Measurements from ENCODE around the gene EIF3D. TPM values are rescaled to one million over a fixed set of nuclear protein-coding genes. Genes with fewer than 3 reads are reported as not detected.
A peak's percentile ranks its signal among the peaks of the same experiment; 100 is the strongest.

The EIF3D gene
- total RNA-seq, 1 donor = 393 TPM

DNA sequence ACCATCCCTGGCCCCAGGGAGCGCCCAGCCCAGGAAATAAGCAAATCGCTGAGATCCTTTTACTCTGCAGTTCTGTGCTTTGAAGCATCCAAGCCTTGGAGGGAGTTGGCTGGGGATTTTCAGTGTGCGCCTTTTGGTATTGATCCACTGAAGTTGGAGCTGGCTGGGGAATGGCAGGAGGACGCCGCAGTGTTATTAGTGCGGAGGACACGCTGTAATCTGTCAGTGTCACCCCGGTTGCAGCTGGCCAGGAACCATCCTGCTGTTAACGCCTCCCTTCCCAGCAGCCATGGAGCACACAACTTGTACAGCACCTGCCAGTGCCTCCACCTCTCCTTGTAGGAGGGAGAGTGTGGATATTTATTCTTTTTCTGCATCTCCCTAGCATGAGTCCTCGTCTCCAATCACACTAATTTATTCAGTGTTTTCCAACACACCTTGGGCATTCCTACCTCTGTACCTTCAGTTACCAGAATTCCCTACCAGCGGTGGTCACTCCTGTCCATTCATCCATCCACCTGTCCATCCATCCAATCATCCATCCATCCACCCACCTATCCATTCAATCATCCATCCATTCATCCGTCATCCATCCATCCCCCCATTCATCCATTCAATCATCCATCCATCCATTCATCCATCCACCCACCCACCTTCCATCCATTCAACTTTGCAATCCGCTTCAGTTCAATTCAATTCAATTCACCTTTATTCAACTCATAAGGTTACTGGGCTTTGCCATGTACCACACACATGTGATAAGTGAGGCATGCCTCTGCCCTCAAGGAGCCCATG, 21.9 kb upstream of the EIF3D start:
- no peaks in the 10 kb centered on the region for H3K9me3 ChIP-seq (ENCODE audit: low read depth, low read length)
- no peak overlapping the region for H2AFZ ChIP-seq (ENCODE audit: low read length)
- H3K27me3 ChIP-seq (ENCODE audit: insufficient read depth, low read length) = peaks cover 30% of the 10 kb centered on the region
- no peaks in the 10 kb centered on the region for H3K79me2 ChIP-seq (ENCODE audit: insufficient read depth, low read length)
- no peaks in the 10 kb centered on the region for H4K20me1 ChIP-seq (ENCODE audit: insufficient read depth, low read length)
- TF ChIP-seq, protein P1, sequence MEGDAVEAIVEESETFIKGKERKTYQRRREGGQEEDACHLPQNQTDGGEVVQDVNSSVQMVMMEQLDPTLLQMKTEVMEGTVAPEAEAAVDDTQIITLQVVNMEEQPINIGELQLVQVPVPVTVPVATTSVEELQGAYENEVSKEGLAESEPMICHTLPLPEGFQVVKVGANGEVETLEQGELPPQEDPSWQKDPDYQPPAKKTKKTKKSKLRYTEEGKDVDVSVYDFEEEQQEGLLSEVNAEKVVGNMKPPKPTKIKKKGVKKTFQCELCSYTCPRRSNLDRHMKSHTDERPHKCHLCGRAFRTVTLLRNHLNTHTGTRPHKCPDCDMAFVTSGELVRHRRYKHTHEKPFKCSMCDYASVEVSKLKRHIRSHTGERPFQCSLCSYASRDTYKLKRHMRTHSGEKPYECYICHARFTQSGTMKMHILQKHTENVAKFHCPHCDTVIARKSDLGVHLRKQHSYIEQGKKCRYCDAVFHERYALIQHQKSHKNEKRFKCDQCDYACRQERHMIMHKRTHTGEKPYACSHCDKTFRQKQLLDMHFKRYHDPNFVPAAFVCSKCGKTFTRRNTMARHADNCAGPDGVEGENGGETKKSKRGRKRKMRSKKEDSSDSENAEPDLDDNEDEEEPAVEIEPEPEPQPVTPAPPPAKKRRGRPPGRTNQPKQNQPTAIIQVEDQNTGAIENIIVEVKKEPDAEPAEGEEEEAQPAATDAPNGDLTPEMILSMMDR (IDR thresholded peaks at IDR 0.05; ENCODE audit: extremely low read depth, low read depth, low read length) = no peak
- H3K4me2 ChIP-seq (ENCODE audit: insufficient read depth, low read length) = no peak overlapping the region
- peaks cover 10% of the 10 kb centered on the region for H3K4me1 ChIP-seq (ENCODE audit: insufficient read depth, low read length)
- H3K4me3 ChIP-seq (ENCODE audit: insufficient read depth, low read length) = no peak overlapping the region
- H3K27ac ChIP-seq (ENCODE audit: low read depth, low read length) = no peak overlapping the region
- no peaks in the 10 kb centered on the region for H3K36me3 ChIP-seq (ENCODE audit: insufficient read depth, low read length)
- no peak for DNase-seq (ENCODE audit: insufficient read length, low spot score, missing footprints)

DNA sequence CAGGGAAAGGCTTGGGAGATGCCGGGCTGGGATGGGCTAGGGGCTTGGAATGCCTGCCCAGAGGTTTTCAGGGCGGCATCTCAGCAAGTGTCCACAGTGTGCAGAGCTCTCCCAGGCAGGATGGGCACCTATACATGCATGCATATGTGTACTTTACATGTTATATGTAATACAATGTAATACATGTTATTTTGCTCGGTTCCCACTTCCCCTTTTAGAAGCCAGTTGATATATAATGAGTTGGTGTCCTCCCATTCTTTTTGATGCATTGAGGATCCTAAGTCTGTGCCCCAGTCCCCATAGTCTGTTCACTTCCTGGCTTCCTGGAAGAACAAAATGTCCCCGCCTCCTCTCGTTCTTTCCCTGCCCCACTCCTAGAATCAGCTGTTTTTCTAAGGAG, 20.1 kb upstream of the EIF3D start:
- Histone ChIP-seq H3K27me3 (ENCODE audit: insufficient read depth, low read length) (peaks cover 22% of the 10 kb centered on the region), H3K4me2 (ENCODE audit: insufficient read depth, low read length) (no peak overlapping the region), H3K4me3 (ENCODE audit: insufficient read depth, low read length) (no peak overlapping the region), H3K79me2 (ENCODE audit: insufficient read depth, low read length) (no peaks in the 10 kb centered on the region), H3K27ac (ENCODE audit: low read depth, low read length) (no peak overlapping the region), H4K20me1 (ENCODE audit: insufficient read depth, low read length) (no peaks in the 10 kb centered on the region), H3K4me1 (ENCODE audit: insufficient read depth, low read length) (peaks cover 20% of the 10 kb centered on the region), H3K9me3 (ENCODE audit: low read depth, low read length) (no peaks in the 10 kb centered on the region), H2AFZ (ENCODE audit: low read length) (peak overlapping the region; percentile 47), H3K36me3 (ENCODE audit: insufficient read depth, low read length) (no peaks in the 10 kb centered on the region)
- no peak for DNase-seq (ENCODE audit: insufficient read length, low spot score, missing footprints)
- TF ChIP-seq, protein P1 (IDR thresholded peaks at IDR 0.05; ENCODE audit: extremely low read depth, low read depth, low read length) = no peak

DNA sequence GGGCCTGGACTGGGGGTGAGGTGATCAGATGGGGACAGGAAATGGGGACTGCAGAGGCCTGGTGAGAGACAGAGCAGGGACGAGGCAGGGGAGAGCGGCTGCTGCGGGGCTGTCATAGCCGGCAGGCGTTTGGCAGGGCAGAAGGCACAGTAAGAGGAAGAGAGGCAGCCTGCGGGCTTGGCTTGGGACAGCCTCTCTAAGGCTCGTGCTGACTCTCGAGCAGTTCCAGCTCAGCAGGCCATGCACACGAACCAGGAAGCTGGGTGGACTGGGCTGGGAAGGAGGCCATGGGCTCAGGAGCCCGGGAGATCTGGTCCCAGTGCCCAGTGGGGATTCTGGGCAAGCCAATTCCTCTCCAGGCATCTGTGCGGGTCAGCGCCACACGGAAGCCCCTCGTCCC, 19.6 kb upstream of the EIF3D start:
- peak; percentile 50 for DNase-seq (ENCODE audit: insufficient read length, low spot score, missing footprints)
- TF ChIP-seq, protein P1 (IDR thresholded peaks at IDR 0.05; ENCODE audit: extremely low read depth, low read depth, low read length) = no peak
- no peak overlapping the region for H3K27ac ChIP-seq (ENCODE audit: low read depth, low read length)
- no peak overlapping the region for H3K4me2 ChIP-seq (ENCODE audit: insufficient read depth, low read length)
- no peaks in the 10 kb centered on the region for H3K9me3 ChIP-seq (ENCODE audit: low read depth, low read length)
- H3K79me2 ChIP-seq (ENCODE audit: insufficient read depth, low read length) = no peaks in the 10 kb centered on the region
- H3K36me3 ChIP-seq (ENCODE audit: insufficient read depth, low read length) = no peaks in the 10 kb centered on the region
- peaks cover 22% of the 10 kb centered on the region for H3K4me1 ChIP-seq (ENCODE audit: insufficient read depth, low read length)
- peaks cover 19% of the 10 kb centered on the region for H3K27me3 ChIP-seq (ENCODE audit: insufficient read depth, low read length)
- no peak overlapping the region for H3K4me3 ChIP-seq (ENCODE audit: insufficient read depth, low read length)
- peak overlapping the region; percentile 30 for H2AFZ ChIP-seq (ENCODE audit: low read length)
- H4K20me1 ChIP-seq (ENCODE audit: insufficient read depth, low read length) = no peaks in the 10 kb centered on the region

DNA sequence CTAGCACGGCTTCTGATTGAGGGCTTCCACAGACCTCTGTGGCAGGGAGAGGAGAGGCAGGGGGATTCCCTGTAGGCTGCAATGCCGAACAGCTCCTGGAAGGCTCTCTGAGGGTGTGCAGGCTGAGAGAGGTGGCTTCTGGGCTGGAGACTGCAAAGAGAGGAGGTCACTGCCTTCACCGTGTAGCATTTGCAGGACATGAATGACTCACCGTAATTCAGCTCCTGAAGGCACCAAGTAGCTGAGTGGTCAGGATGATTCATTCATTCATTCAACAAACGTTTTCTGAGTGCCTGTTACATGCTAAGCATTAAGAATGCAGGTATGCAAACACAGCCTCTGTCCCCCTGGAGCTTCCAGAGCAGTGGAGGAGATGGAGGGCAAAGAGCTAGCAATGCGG, 18.0 kb upstream of the EIF3D start:
- H3K27me3 ChIP-seq (ENCODE audit: insufficient read depth, low read length) = peaks cover 16% of the 10 kb centered on the region
- DNase-seq (ENCODE audit: insufficient read length, low spot score, missing footprints) = peak; percentile 94
- H3K27ac ChIP-seq (ENCODE audit: low read depth, low read length) = no peak overlapping the region
- no peaks in the 10 kb centered on the region for H3K36me3 ChIP-seq (ENCODE audit: insufficient read depth, low read length)
- H3K4me3 ChIP-seq (ENCODE audit: insufficient read depth, low read length) = no peak overlapping the region
- no peak overlapping the region for H2AFZ ChIP-seq (ENCODE audit: low read length)
- no peaks in the 10 kb centered on the region for H3K9me3 ChIP-seq (ENCODE audit: low read depth, low read length)
- H3K79me2 ChIP-seq (ENCODE audit: insufficient read depth, low read length) = no peaks in the 10 kb centered on the region
- H4K20me1 ChIP-seq (ENCODE audit: insufficient read depth, low read length) = no peaks in the 10 kb centered on the region
- TF ChIP-seq, protein P1 (IDR thresholded peaks at IDR 0.05; ENCODE audit: extremely low read depth, low read depth, low read length) = no peak
- no peak overlapping the region for H3K4me2 ChIP-seq (ENCODE audit: insufficient read depth, low read length)
- H3K4me1 ChIP-seq (ENCODE audit: insufficient read depth, low read length) = peaks cover 27% of the 10 kb centered on the region

Data from osteoblast (primary cell).